Peyer's patch (tissue), 4 donors: Measurements from ENCODE around the gene AFTPH. TPM values are rescaled to one million over a fixed set of nuclear protein-coding genes. Genes with fewer than 3 reads are reported as not detected.

Source experiments
- DNase-seq, 3 donors: peaks; one replicate each; pipeline ENCODE4 v3.0.0-alpha.2; 2017 to 2019
- H3K27ac ChIP-seq, 4 donors: fragments of 200-600 bp; sonication (generic); one replicate each; pipeline ENCODE4 v1.5.1; 2016 to 2019
- H3K27me3 ChIP-seq, 2 donors: fragments of 200-600 bp; sonication (generic); one replicate each; pipeline ENCODE4 v1.5.1; 2019
- H3K36me3 ChIP-seq, 3 donors: fragments of 200-600 bp; sonication (generic); one replicate each; pipeline ENCODE4 v1.5.1; 2016 to 2019
- H3K4me1 ChIP-seq, 4 donors: fragments of 200-600 bp; sonication (generic); one replicate each; pipeline ENCODE4 v1.5.1; 2016 to 2019
- H3K4me3 ChIP-seq, 4 donors: fragments of 200-600 bp; sonication (generic); 1 replicate in 3 of 4; 2 replicates in 1 of 4; pipeline ENCODE4 v1.5.1; 2016 to 2019; ENCODE audit warnings: mild to moderate bottlenecking in 1 of 4
- H3K9me3 ChIP-seq, 4 donors: fragments of 200-600 bp; sonication (generic); one replicate each; pipeline ENCODE4 v1.5.1; 2016 to 2019; ENCODE audit warnings: mild to moderate bottlenecking in 1 of 4
- CTCF ChIP-seq, 6 experiments: fragments of 450-650 bp in 4 of 6; fragments of 200-600 bp in 2 of 6; sonication (generic) in 1 of 6; IDR thresholded peaks; one replicate each; pipeline ENCODE4 v1.5.1; 2017 to 2019; ENCODE audit warnings: antibody characterized with exemption in 6 of 6, mild to moderate bottlenecking in 3 of 6, moderate library complexity in 1 of 6
- POLR2A ChIP-seq, 2 donors: fragments of 450-650 bp; IDR thresholded peaks; one replicate each; pipeline ENCODE4 v1.5.1; 2017; ENCODE audit warnings: antibody characterized with exemption in 2 of 2, mild to moderate bottlenecking in 2 of 2, moderate library complexity in 2 of 2
- total RNA-seq, 4 donors: library from RNA; depleted of rRNA; stranded (reverse); fragments of >200 nt; gene quantifications; one replicate each; pipeline ENCODE4 v1.1.0, GENCODE V29; 2016

Gene AFTPH, protein sequence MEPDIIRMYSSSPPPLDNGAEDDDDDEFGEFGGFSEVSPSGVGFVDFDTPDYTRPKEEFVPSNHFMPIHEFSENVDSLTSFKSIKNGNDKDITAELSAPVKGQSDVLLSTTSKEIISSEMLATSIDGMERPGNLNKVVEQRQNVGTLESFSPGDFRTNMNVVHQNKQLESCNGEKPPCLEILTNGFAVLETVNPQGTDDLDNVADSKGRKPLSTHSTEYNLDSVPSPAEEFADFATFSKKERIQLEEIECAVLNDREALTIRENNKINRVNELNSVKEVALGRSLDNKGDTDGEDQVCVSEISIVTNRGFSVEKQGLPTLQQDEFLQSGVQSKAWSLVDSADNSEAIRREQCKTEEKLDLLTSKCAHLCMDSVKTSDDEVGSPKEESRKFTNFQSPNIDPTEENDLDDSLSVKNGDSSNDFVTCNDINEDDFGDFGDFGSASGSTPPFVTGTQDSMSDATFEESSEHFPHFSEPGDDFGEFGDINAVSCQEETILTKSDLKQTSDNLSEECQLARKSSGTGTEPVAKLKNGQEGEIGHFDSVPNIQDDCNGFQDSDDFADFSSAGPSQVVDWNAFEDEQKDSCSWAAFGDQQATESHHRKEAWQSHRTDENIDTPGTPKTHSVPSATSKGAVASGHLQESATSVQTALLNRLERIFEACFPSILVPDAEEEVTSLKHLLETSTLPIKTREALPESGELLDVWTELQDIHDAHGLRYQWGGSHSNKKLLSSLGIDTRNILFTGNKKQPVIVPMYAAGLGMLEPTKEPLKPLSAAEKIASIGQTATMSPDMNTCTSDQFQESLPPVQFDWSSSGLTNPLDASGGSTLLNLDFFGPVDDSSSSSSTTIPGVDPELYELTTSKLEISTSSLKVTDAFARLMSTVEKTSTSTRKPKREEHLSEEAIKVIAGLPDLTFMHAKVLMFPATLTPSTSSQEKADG
- 10 to 100 TPM; 41.7 to 79.0 (median 69.3) TPM for total RNA-seq

DNA sequence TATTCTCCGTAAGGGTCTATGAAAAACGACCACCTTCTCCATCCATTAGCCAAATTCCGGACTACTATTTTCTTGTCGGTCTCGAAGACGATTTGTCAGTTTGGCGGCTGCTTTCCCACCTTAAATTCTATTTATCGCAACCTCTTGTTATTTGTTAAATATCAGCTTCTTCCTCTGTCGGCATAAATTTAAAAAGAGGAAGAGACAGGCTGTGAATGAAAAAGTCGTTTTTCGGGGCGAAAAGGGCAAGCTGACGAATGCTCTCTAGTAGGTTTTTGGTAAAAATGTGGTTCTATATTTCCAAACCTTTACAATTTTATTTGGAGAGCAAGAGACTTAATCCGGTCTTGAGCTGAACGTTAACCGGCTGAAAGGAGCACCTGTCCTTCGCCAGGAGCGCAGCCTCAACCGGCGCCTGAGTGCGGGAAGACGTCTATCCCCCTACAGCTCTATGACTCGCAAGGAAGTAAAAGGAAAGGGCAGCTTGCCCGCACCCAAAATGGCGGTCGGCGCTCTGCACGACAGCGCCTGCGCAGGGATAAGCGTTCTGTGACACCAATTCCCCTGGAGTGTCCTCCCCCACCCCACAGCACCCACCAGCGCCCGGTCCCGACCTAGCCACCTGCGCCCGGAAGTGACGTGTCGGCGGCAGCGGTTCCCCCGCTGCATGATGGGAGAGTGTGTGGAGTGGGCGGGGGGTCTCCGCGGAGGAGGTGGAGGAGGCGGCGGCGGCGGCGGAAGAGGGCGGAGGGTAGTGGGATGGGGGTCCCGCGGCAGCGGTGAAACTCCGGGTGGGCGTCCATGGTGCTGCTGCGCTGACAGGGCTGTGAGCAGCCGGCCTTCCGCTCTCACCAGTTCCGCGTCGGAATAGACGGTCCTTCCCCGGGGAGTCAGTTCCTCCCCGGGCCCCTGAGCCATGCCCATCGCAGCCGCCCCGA, at the start of gene AFTPH:
Gene AFTPH (plus strand): TSS at position 663 of the 938 bp plus-strand sequence. CDS start 27,147 bp downstream, outside the sequence.
- H3K9me3 ChIP-seq = no peaks in the 10 kb centered on the region
- TF ChIP-seq POLR2A (IDR thresholded peaks at IDR 0.05) (peak; percentile 75 to 91), CTCF (IDR thresholded peaks at IDR 0.05) (no peak)
- peaks cover 0 to 8% (median 3%) of the 10 kb centered on the region in 4 donors for H3K4me1 ChIP-seq
- no peaks in the 10 kb centered on the region for H3K27me3 ChIP-seq
- peak within 1 kb of the TSS; percentile 65 to 97 (median 92) for H3K4me3 ChIP-seq
- no peaks in the 10 kb centered on the region for H3K36me3 ChIP-seq
- peak; percentile 98 to 99 (median 99) for DNase-seq
- H3K27ac ChIP-seq = peak within 1 kb of the TSS; percentile 90 to 98 (median 97)

- H3K36me3 ChIP-seq = no peaks in the 10 kb centered on the region
- H3K4me1 ChIP-seq = no peaks in the 10 kb centered on the region
- H3K27me3 ChIP-seq = no peaks in the 10 kb centered on the region
- no peak for DNase-seq
- TF ChIP-seq POLR2A (IDR thresholded peaks at IDR 0.05) (no peak), CTCF (IDR thresholded peaks at IDR 0.05) (no peak)
- no peak overlapping the region for H3K4me3 ChIP-seq
- no peaks in the 10 kb centered on the region for H3K9me3 ChIP-seq
- peak overlapping the region in 1 of 4 donors; percentile 25 for H3K27ac ChIP-seq
Measured at GRCh38 chr2:64474636-64475035, 49.5 kb upstream of the AFTPH start.

- Histone ChIP-seq H3K27ac (no peak overlapping the region), H3K4me1 (no peaks in the 10 kb centered on the region), H3K27me3 (no peaks in the 10 kb centered on the region), H3K9me3 (no peaks in the 10 kb centered on the region), H3K4me3 (no peak overlapping the region), H3K36me3 (no peaks in the 10 kb centered on the region)
- DNase-seq = no peak
- TF ChIP-seq POLR2A (IDR thresholded peaks at IDR 0.05) = no peak
- no peak for TF ChIP-seq CTCF (IDR thresholded peaks at IDR 0.05)
Measured at GRCh38 chr2:64477037-64477436, 47.1 kb upstream of the AFTPH start.

GRCh38 chr2:64477979-64478378, 46.1 kb upstream of the AFTPH start:
- Histone ChIP-seq H3K27me3 (no peaks in the 10 kb centered on the region), H3K9me3 (no peaks in the 10 kb centered on the region), H3K36me3 (no peaks in the 10 kb centered on the region), H3K4me1 (no peaks in the 10 kb centered on the region), H3K27ac (no peak overlapping the region), H3K4me3 (no peak overlapping the region)
- no peak for TF ChIP-seq POLR2A (IDR thresholded peaks at IDR 0.05)
- TF ChIP-seq CTCF (IDR thresholded peaks at IDR 0.05) = no peak
- no peak for DNase-seq
